ENCODE data around the gene ZFHX2. TPM values are rescaled to one million over a fixed set of nuclear protein-coding genes. Genes with fewer than 3 reads are reported as not detected.

The ZFHX2 gene
- total and polyA plus RNA-seq, 2 of the 4 experiments (the other 2 are of a cell fraction), result 0.18 to 0.53 TPM

GRCh38 chr14:23558346-23559009 lies 6.9 kb upstream of the ZFHX2 start:
- Histone ChIP-seq H3K9ac (ENCODE audit: low read depth, low read length) (no peak overlapping the region), H4K91ac (ENCODE audit: insufficient read depth, low read depth, low read length) (no peak overlapping the region), H2BK120ac (ENCODE audit: low read depth, low read length) (no peak overlapping the region), H3K4me2 (ENCODE audit: low read depth, low read length) (no peak overlapping the region), H3K9me3 (ENCODE audit: control insufficient read depth, insufficient read depth, low read length) (no peaks in the 10 kb centered on the region), H3K79me1 (ENCODE audit: low read depth in 1 of 2, low read length in 2 of 2) (peaks cover 15 to 18% of the 10 kb centered on the region in 2 experiments), H3K27me3 (ENCODE audit: control insufficient read depth, insufficient read depth, low read length) (no peaks in the 10 kb centered on the region), H2BK15ac (ENCODE audit: low read depth, low read length) (no peak overlapping the region), H2AK9ac (replicated peaks; ENCODE audit: low read depth, low read length, poor library complexity) (no peak overlapping the region), H3K9me1 (ENCODE audit: insufficient read depth, low read length) (peaks cover 10% of the 10 kb centered on the region), H3K4me1 (ENCODE audit: control insufficient read depth, insufficient read depth, low read length) (peaks cover 7% of the 10 kb centered on the region), H2BK5ac (ENCODE audit: low read depth, low read length, poor library complexity, severe bottlenecking) (no peak overlapping the region), H4K20me1 (ENCODE audit: insufficient read depth, low read length) (no peaks in the 10 kb centered on the region), H3K27ac (ENCODE audit: insufficient read depth, low read length) (no peak overlapping the region), H3K36me3 (ENCODE audit: control insufficient read depth, insufficient read depth, low read length) (peaks cover 7% of the 10 kb centered on the region), H3K4me3 (ENCODE audit: insufficient read depth, low read depth, low read length) (no peak overlapping the region), H2AFZ (replicated peaks; ENCODE audit: low read length, poor library complexity) (no peak overlapping the region), H3K4ac (ENCODE audit: low read depth, low read length) (no peak overlapping the region), H3K56ac (ENCODE audit: extremely low read depth, insufficient read depth, low read length) (no peak overlapping the region), H3K18ac (ENCODE audit: low read depth, low read length) (no peak overlapping the region), H3K23ac (ENCODE audit: low read depth, low read length) (no peak overlapping the region), H3K14ac (replicated peaks; ENCODE audit: low read depth, low read length) (no peak overlapping the region), H2AK5ac (ENCODE audit: low read depth, low read length) (no peak overlapping the region), H2BK20ac (ENCODE audit: low read depth, low read length) (no peak overlapping the region), H4K8ac (ENCODE audit: low read depth in 2 of 2, low read length in 2 of 2) (no peak overlapping the region), H4K5ac (ENCODE audit: low read depth, low read length) (no peak overlapping the region)
- 100% methylated on average over 3 of the region's 10 CpGs; no CpG with 5 or more reads in 1 of the 2 experiments for WGBS, 2 experiments (ENCODE audit: extremely low coverage in 2 of 2, insufficient read length in 1 of 2)
- POLR2A ChIA-PET (ENCODE audit: unreplicated experiment), result no interaction called here
- in situ Hi-C loops (cut with MboI; ENCODE audit: low sequenced_read_pairs) (loop anchor here (5.0 to 10.0 kb wide), 2 partner anchors 81 to 234 kb away; partner anchors contain the start of gene PABPN1), dilution Hi-C loops (cut with HindIII; ENCODE audit: low sequenced_read_pairs, unreplicated experiment) (no loop called here), intact Hi-C loops (cut with micrococcal nuclease) (loop anchor here (1.0 kb wide), 1 partner anchor 75 kb away; no protein-coding TSS in a partner anchor)
- DNase-seq, result no peak
- CTCF ChIA-PET, result interaction anchor here (1.5 to 4.2 kb wide), 2 partner anchors 73 to 81 kb away, joined by 11 to 30 read pairs; no protein-coding TSS in a partner anchor
- BruUV-seq (replicated peaks), result no TSS peak
- no peak for TF ChIP-seq RCOR1 (IDR thresholded peaks at IDR 0.05; ENCODE audit: insufficient replicate concordance, low read length)
- no peak for TF ChIP-seq CTCF (conservative IDR thresholded peaks at IDR 0.05; ENCODE audit: low read depth, low read length)
- no peak for TF ChIP-seq NFE2L2 (IDR thresholded peaks at IDR 0.05; ENCODE audit: low read depth, low read length)
- TF ChIP-seq CHD1 (IDR thresholded peaks at IDR 0.05; ENCODE audit: low read depth, low read length), result no peak
- TF ChIP-seq POLR2A (IDR thresholded peaks at IDR 0.05; ENCODE audit: low read depth, low read length), result no peak
- TF ChIP-seq MAZ (IDR thresholded peaks at IDR 0.05; ENCODE audit: borderline replicate concordance, low read depth, low read length), result no peak
- no peak for TF ChIP-seq MAFK (IDR thresholded peaks at IDR 0.05; ENCODE audit: low read depth, low read length)
- TF ChIP-seq MXI1 (IDR thresholded peaks at IDR 0.05; ENCODE audit: borderline replicate concordance, low read depth, low read length), result no peak
- TF ChIP-seq BHLHE40 (IDR thresholded peaks at IDR 0.05; ENCODE audit: low read depth, low read length), result no peak
- no peak for ATAC-seq (ENCODE audit: low read depth)
